ENCODE measurements around the gene CUBN. TPM values are rescaled to one million over a fixed set of nuclear protein-coding genes. Genes with fewer than 3 reads are reported as not detected.
A peak's percentile ranks its signal among the peaks of the same experiment; 100 is the strongest.

Gene CUBN
- total RNA-seq, 1 experiment from 2014 or later, result 0.80 TPM

- intact Hi-C loops (cut with micrococcal nuclease), result loop anchor here (2.0 to 5.0 kb wide), 2 partner anchors 21 to 39 kb away; no protein-coding TSS in a partner anchor
- no peaks in the 10 kb centered on the region for H3K36me3 ChIP-seq (ENCODE audit: low read depth, low read length)
- H3K27me3 ChIP-seq (ENCODE audit: low read length), result no peaks in the 10 kb centered on the region
- no peaks in the 10 kb centered on the region for H3K9me3 ChIP-seq (ENCODE audit: low read length)
- no peaks in the 10 kb centered on the region for H4K20me1 ChIP-seq (ENCODE audit: low read length)
- H3K4me1 ChIP-seq (ENCODE audit: insufficient read depth, low read length), result peaks cover 23% of the 10 kb centered on the region
- no peak for TF ChIP-seq EZH2phosphoT487 (IDR thresholded peaks at IDR 0.05; ENCODE audit: borderline replicate concordance, low read length)
- TF ChIP-seq CTCF (conservative IDR thresholded peaks at IDR 0.05; ENCODE audit: low read depth, low read length), result no peak
- no peak for TF ChIP-seq EZH2 (IDR thresholded peaks at IDR 0.05; ENCODE audit: low read length, unreplicated experiment)
- peak overlapping the region; percentile 82; the same call in 1 of the 2 replicates for H3K27ac ChIP-seq (ENCODE audit: low read length)
- no TSS peak for BruUV-seq (replicated peaks)
- DNase-seq (no peak), ATAC-seq (no peak)
- no peaks in the 10 kb centered on the region for H3F3A ChIP-seq (ENCODE audit: low read length, unreplicated experiment)
- H3K9ac ChIP-seq (ENCODE audit: low read length), result no peak overlapping the region
- ChIA-PET POLR2A (ENCODE audit: unreplicated experiment) (no interaction called here), CTCF (no interaction called here)
- no peak overlapping the region for H3K4me3 ChIP-seq (ENCODE audit: low read length)
- no peak overlapping the region for H3K4me2 ChIP-seq (ENCODE audit: low read length)
- H2AFZ ChIP-seq (ENCODE audit: low read length), result no peak overlapping the region
- no peaks in the 10 kb centered on the region for H3K79me2 ChIP-seq (ENCODE audit: low read length)
- no peaks in the 10 kb centered on the region for H3K9me2 ChIP-seq (replicated peaks; ENCODE audit: low read length)
Observed at GRCh38 chr10:16987976-16988610, 141.5 kb downstream of the CUBN start.

- H3K27ac ChIP-seq (ENCODE audit: low read length), result peak overlapping the region; percentile 82
- H3K9me3 ChIP-seq (ENCODE audit: low read length), result no peaks in the 10 kb centered on the region
- H3K4me3 ChIP-seq (ENCODE audit: low read length), result no peak overlapping the region
- POLR2A ChIA-PET (ENCODE audit: unreplicated experiment), result interaction anchor here (0.6 kb wide), 1 partner anchor 171 kb away, joined by 3 read pairs; no protein-coding TSS in a partner anchor
- DNase-seq (peak; percentile 53), ATAC-seq (peak; percentile 17; the same call in 1 of the 2 replicates)
- H3K27me3 ChIP-seq (ENCODE audit: low read length), result no peaks in the 10 kb centered on the region
- H3K9me2 ChIP-seq (replicated peaks; ENCODE audit: low read length), result no peaks in the 10 kb centered on the region
- H3K79me2 ChIP-seq (ENCODE audit: low read length), result no peaks in the 10 kb centered on the region
- no peaks in the 10 kb centered on the region for H3K36me3 ChIP-seq (ENCODE audit: low read depth, low read length)
- TF ChIP-seq EZH2 (IDR thresholded peaks at IDR 0.05; ENCODE audit: low read length, unreplicated experiment) (no peak), EZH2phosphoT487 (IDR thresholded peaks at IDR 0.05; ENCODE audit: borderline replicate concordance, low read length) (no peak), CTCF (conservative IDR thresholded peaks at IDR 0.05; ENCODE audit: low read depth, low read length) (no peak)
- H3F3A ChIP-seq (ENCODE audit: low read length, unreplicated experiment), result no peaks in the 10 kb centered on the region
- peak overlapping the region; percentile 36; the same call in 1 of the 2 replicates for H3K9ac ChIP-seq (ENCODE audit: low read length)
- TSS peak; percentile 61 for BruUV-seq (replicated peaks)
- no peaks in the 10 kb centered on the region for H4K20me1 ChIP-seq (ENCODE audit: low read length)
- H2AFZ ChIP-seq (ENCODE audit: low read length), result peak overlapping the region; percentile 70
- peak overlapping the region; percentile 61 for H3K4me2 ChIP-seq (ENCODE audit: low read length)
- CTCF ChIA-PET, result no interaction called here
- peaks cover 23% of the 10 kb centered on the region for H3K4me1 ChIP-seq (ENCODE audit: insufficient read depth, low read length)
- intact Hi-C loops (cut with micrococcal nuclease), result loop anchor here (2.0 to 5.0 kb wide), 2 partner anchors 20 to 40 kb away; no protein-coding TSS in a partner anchor
Observed at GRCh38 chr10:16987206-16987621, 142.4 kb downstream of the CUBN start.
